ENCODE measurements around the gene OR2H1.

OR2H1 gene

DNA sequence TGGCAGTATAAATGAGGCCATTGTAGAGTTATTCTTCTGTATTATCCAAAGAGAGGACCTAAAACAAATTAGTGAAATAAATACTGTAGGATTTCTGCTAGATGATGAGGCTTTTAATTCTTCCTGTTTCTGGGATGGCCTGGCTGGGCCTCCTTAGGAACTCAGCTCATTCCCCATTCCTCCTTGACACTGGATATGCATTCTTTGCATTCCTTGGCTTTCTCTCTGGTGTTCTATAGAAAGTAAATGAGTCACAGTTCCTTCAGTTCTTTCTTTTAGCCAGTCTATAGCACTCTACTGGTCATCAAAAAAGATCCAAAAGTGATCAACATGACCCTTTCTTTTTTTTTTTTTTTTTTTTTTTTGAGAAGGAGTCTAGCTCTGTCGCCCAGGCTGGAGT, 9.3 kb upstream of the OR2H1 start:
- peaks cover 4% of the 10 kb centered on the region; the same call in 1 of the 2 replicates for H3K9me3 ChIP-seq (ENCODE audit: control insufficient read depth, insufficient read depth, low read length)
- H3K27ac ChIP-seq (ENCODE audit: low read depth, low read length): peak overlapping the region; percentile 56
- H3K4me1 ChIP-seq (ENCODE audit: control insufficient read depth, insufficient read depth, low read length): peaks cover 10% of the 10 kb centered on the region
- H3K9ac ChIP-seq (ENCODE audit: low read depth, low read length): no peak overlapping the region
- no peaks in the 10 kb centered on the region for H3K36me3 ChIP-seq (ENCODE audit: control insufficient read depth, insufficient read depth, low read length)
- no peaks in the 10 kb centered on the region for H3K27me3 ChIP-seq (ENCODE audit: control insufficient read depth, insufficient read depth, low read length)
- no peak overlapping the region for H3K4me3 ChIP-seq (ENCODE audit: low read depth, low read length)

DNA sequence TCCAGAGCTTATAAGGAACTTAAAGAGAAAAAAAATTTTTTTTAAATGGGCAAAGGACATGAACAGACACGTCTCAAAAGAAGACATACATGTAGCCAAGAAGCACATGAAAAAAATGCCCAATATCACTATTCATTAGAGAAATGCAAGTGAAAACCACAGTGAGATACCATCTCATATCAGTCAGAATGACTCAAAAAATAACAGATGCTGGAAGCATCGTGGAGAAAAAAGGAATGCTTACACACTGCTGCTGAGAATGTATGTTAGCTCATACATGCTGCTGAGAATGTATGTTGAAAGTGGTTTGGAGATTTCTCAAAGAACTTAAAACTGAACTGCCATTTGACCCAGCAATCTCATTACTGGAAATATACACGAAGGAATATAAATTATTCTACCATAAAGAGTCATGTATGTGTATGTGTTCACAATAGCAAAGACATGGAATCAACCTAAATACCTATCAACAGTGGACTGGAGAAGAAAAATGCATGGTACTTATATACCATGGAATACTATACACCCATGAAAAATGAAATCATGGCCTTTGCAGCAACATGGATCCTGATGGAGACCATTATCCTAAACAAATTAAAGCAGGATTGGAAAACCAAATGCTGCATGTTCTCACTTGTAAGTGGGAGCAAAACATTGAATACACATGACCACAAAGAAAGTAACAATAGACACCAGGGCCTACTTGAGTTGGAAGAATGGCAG, 5.3 kb upstream of the OR2H1 start:
- H3K9ac ChIP-seq (ENCODE audit: low read depth, low read length): no peak overlapping the region
- peaks cover 10% of the 10 kb centered on the region for H3K4me1 ChIP-seq (ENCODE audit: control insufficient read depth, insufficient read depth, low read length)
- H3K27ac ChIP-seq (ENCODE audit: low read depth, low read length): no peak overlapping the region

DNA sequence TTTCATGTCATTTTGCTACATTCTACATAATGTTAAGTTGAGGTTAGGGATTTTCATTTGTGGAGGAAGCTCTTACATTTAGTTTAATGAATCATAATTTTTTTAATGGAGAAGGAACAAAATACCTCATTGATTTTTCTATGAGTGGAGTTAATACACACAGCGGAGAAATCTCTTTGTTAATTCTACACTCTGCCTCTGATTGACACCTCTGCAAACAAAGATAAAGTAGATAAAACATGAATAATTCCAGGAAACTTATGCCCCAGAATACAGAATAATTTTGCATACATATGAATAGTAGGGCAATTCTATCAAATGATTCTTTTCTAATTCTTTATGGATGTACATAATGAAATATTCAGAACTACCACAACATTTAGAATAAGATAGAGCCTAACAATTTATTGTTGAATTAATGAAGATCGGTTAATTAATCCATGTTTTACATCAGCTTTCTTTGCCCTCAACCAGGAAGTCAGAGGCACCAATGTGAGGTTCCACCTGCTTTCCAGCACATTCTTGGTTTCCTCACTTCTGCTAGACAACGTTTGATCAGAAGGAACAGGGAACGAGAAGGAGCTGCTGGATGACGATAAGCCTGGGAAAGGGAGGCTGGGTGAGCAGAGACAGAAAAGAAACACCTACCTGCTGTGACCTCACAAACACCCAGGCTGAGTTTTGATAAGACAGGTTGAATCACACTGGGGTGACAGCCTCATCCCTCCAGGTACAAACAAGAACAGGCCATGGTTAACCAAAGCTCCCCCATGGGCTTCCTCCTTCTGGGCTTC, 4.3 kb downstream of the OR2H1 start:
- H3K9me3 ChIP-seq (ENCODE audit: control insufficient read depth, insufficient read depth, low read length): no peaks in the 10 kb centered on the region
- H3K4me3 ChIP-seq (ENCODE audit: low read depth, low read length): no peak overlapping the region
- H3K27ac ChIP-seq (ENCODE audit: low read depth, low read length): no peak overlapping the region
- H3K9ac ChIP-seq (ENCODE audit: low read depth, low read length): no peak overlapping the region
- no peaks in the 10 kb centered on the region for H3K4me1 ChIP-seq (ENCODE audit: control insufficient read depth, insufficient read depth, low read length)
- no peaks in the 10 kb centered on the region for H3K36me3 ChIP-seq (ENCODE audit: control insufficient read depth, insufficient read depth, low read length)
- H3K27me3 ChIP-seq (ENCODE audit: control insufficient read depth, insufficient read depth, low read length): no peaks in the 10 kb centered on the region

More for the DNA sequence above, 5.3 kb upstream of the OR2H1 start:
- Histone ChIP-seq H3K36me3 (ENCODE audit: control insufficient read depth, insufficient read depth, low read length) (no peaks in the 10 kb centered on the region), H3K9me3 (ENCODE audit: control insufficient read depth, insufficient read depth, low read length) (no peaks in the 10 kb centered on the region), H3K4me3 (ENCODE audit: low read depth, low read length) (no peak overlapping the region), H3K27me3 (ENCODE audit: control insufficient read depth, insufficient read depth, low read length) (no peaks in the 10 kb centered on the region)

DNA sequence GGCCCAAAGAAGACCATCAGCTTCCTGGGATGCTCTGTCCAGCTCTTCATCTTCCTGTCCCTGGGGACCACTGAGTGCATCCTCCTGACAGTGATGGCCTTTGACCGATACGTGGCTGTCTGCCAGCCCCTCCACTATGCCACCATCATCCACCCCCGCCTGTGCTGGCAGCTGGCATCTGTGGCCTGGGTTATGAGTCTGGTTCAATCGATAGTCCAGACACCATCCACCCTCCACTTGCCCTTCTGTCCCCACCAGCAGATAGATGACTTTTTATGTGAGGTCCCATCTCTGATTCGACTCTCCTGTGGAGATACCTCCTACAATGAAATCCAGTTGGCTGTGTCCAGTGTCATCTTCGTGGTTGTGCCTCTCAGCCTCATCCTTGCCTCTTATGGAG, 5.1 kb downstream of the OR2H1 start:
- no peaks in the 10 kb centered on the region for H3K4me1 ChIP-seq (ENCODE audit: control insufficient read depth, insufficient read depth, low read length)
- no peaks in the 10 kb centered on the region for H3K36me3 ChIP-seq (ENCODE audit: control insufficient read depth, insufficient read depth, low read length)
- no peak overlapping the region for H3K4me3 ChIP-seq (ENCODE audit: low read depth, low read length)
- no peaks in the 10 kb centered on the region for H3K9me3 ChIP-seq (ENCODE audit: control insufficient read depth, insufficient read depth, low read length)
- H3K9ac ChIP-seq (ENCODE audit: low read depth, low read length): no peak overlapping the region
- H3K27ac ChIP-seq (ENCODE audit: low read depth, low read length): no peak overlapping the region
- H3K27me3 ChIP-seq (ENCODE audit: control insufficient read depth, insufficient read depth, low read length): no peaks in the 10 kb centered on the region

- Histone ChIP-seq H3K9ac (ENCODE audit: low read depth, low read length) (no peak overlapping the region), H3K9me3 (ENCODE audit: control insufficient read depth, insufficient read depth, low read length) (no peaks in the 10 kb centered on the region), H3K4me3 (ENCODE audit: low read depth, low read length) (no peak overlapping the region), H3K36me3 (ENCODE audit: control insufficient read depth, insufficient read depth, low read length) (no peaks in the 10 kb centered on the region), H3K27ac (ENCODE audit: low read depth, low read length) (no peak overlapping the region), H3K27me3 (ENCODE audit: control insufficient read depth, insufficient read depth, low read length) (no peaks in the 10 kb centered on the region), H3K4me1 (ENCODE audit: control insufficient read depth, insufficient read depth, low read length) (no peaks in the 10 kb centered on the region)
These were observed 8.3 kb downstream of the OR2H1 start for GRCh38 chr6:29465279-29465678.

- Histone ChIP-seq H3K4me1 (ENCODE audit: control insufficient read depth, insufficient read depth, low read length) (no peaks in the 10 kb centered on the region), H3K9me3 (ENCODE audit: control insufficient read depth, insufficient read depth, low read length) (no peaks in the 10 kb centered on the region), H3K27ac (ENCODE audit: low read depth, low read length) (no peak overlapping the region), H3K4me3 (ENCODE audit: low read depth, low read length) (no peak overlapping the region), H3K9ac (ENCODE audit: low read depth, low read length) (no peak overlapping the region), H3K36me3 (ENCODE audit: control insufficient read depth, insufficient read depth, low read length) (no peaks in the 10 kb centered on the region), H3K27me3 (ENCODE audit: control insufficient read depth, insufficient read depth, low read length) (no peaks in the 10 kb centered on the region)
These were observed 8.8 kb downstream of the OR2H1 start for GRCh38 chr6:29465801-29466200.

DNA sequence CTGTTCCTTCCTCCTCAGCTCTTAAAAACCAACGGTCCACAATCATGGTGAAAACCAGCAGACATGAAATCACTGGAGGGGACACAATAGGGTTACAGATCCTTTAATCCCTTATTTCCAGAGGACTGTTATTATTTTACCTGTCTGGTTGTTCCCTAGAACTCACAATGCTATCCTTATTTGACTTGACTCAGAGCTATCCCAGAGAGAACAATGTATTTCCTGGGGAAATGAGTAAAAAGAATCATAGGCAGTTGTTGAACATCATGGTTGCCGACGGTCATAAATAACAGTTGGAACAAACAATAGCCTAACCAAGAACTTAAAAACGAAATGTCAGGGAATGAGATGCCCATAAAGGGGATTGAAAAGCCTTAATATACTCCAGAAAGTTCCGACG, 9.3 kb downstream of the OR2H1 start:
- Histone ChIP-seq H3K4me1 (ENCODE audit: control insufficient read depth, insufficient read depth, low read length) (no peaks in the 10 kb centered on the region), H3K9me3 (ENCODE audit: control insufficient read depth, insufficient read depth, low read length) (no peaks in the 10 kb centered on the region), H3K36me3 (ENCODE audit: control insufficient read depth, insufficient read depth, low read length) (no peaks in the 10 kb centered on the region), H3K27me3 (ENCODE audit: control insufficient read depth, insufficient read depth, low read length) (no peaks in the 10 kb centered on the region), H3K9ac (ENCODE audit: low read depth, low read length) (no peak overlapping the region), H3K4me3 (ENCODE audit: low read depth, low read length) (no peak overlapping the region), H3K27ac (ENCODE audit: low read depth, low read length) (no peak overlapping the region)

DNA sequence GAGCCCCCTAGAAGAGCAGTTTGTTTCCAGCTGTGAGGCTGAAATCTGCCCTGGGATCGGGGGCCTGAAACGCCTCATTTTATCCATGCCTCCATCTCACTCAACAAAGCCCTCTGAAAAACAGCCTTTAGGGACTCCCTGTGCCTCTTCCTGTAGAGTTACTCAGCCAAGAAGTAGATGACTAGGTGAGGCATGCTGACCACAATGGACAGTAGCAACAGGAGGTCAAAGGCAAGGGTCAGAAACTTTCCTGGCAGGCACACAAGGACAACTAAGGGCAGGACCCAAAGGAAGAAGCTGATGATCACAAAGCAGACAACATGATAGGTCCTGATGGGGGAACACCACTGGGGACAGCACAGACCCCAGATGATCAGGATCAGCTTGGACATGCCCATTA, 18.0 kb downstream of the OR2H1 start:
- no peak overlapping the region for H3K4me3 ChIP-seq (ENCODE audit: low read depth, low read length)
- no peaks in the 10 kb centered on the region for H3K36me3 ChIP-seq (ENCODE audit: control insufficient read depth, insufficient read depth, low read length)
- no peak overlapping the region for H3K27ac ChIP-seq (ENCODE audit: low read depth, low read length)
- H3K9me3 ChIP-seq (ENCODE audit: control insufficient read depth, insufficient read depth, low read length): no peaks in the 10 kb centered on the region
- H3K4me1 ChIP-seq (ENCODE audit: control insufficient read depth, insufficient read depth, low read length): no peaks in the 10 kb centered on the region
- no peak overlapping the region for H3K9ac ChIP-seq (ENCODE audit: low read depth, low read length)
- H3K27me3 ChIP-seq (ENCODE audit: control insufficient read depth, insufficient read depth, low read length): no peaks in the 10 kb centered on the region

DNA sequence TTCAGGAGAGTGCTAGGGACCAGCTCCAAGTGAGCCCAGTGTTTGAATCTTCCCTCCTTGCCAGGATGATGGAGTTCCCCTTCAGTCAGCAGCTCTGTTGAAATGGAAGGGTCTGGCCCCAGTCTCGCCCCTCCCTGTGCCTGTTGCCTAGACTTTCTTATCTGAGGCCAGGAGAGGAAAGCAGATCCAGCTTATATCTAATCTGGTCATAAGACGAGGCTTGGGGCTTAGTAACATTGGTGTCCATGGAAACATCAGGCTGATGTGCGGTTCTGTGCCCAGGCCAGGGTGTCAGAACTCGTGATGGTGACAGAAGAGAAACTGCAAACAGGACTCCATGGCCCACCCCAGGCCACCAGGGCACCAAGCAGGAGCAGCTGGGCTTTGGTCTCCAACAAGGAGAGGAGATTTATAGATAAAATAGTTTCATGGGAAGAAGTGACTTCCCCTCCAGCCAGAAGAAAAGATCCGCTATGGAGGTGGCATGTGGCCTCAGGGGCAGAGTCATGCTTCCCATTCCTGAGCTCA, 21.0 kb downstream of the OR2H1 start:
- no peaks in the 10 kb centered on the region for H3K27me3 ChIP-seq (ENCODE audit: control insufficient read depth, insufficient read depth, low read length)
- H3K4me3 ChIP-seq (ENCODE audit: low read depth, low read length): no peak overlapping the region
- no peaks in the 10 kb centered on the region for H3K36me3 ChIP-seq (ENCODE audit: control insufficient read depth, insufficient read depth, low read length)
- no peak overlapping the region for H3K9ac ChIP-seq (ENCODE audit: low read depth, low read length)
- H3K4me1 ChIP-seq (ENCODE audit: control insufficient read depth, insufficient read depth, low read length): no peaks in the 10 kb centered on the region
- H3K27ac ChIP-seq (ENCODE audit: low read depth, low read length): no peak overlapping the region
- no peaks in the 10 kb centered on the region for H3K9me3 ChIP-seq (ENCODE audit: control insufficient read depth, insufficient read depth, low read length)

DNA sequence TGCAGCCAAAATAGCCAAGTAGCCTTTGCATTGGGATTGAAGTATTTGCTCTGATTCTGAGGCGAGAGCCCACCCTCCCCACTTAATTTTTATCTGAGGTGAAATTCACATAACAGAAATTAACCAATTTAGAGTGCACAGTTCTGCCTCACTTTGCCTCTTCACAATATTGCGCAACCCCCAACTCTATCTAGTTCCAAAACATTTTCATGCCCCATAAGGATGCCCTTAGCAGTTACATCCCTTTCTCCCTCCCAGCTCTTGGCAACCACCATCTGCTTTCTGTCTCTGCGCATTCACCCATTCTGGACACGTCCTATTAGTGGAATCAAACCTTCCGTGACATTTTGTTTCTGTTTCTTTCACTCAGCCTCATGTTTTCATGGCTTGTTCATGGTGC, 21.8 kb downstream of the OR2H1 start:
- Histone ChIP-seq H3K4me3 (ENCODE audit: low read depth, low read length) (no peak overlapping the region), H3K27ac (ENCODE audit: low read depth, low read length) (no peak overlapping the region), H3K27me3 (ENCODE audit: control insufficient read depth, insufficient read depth, low read length) (no peaks in the 10 kb centered on the region), H3K4me1 (ENCODE audit: control insufficient read depth, insufficient read depth, low read length) (no peaks in the 10 kb centered on the region), H3K9me3 (ENCODE audit: control insufficient read depth, insufficient read depth, low read length) (no peaks in the 10 kb centered on the region), H3K36me3 (ENCODE audit: control insufficient read depth, insufficient read depth, low read length) (no peaks in the 10 kb centered on the region), H3K9ac (ENCODE audit: low read depth, low read length) (no peak overlapping the region)

GRCh38 chr6:29479560-29479959, 22.6 kb downstream of the OR2H1 start:
- no peaks in the 10 kb centered on the region for H3K9me3 ChIP-seq (ENCODE audit: control insufficient read depth, insufficient read depth, low read length)
- H3K4me3 ChIP-seq (ENCODE audit: low read depth, low read length): no peak overlapping the region
- H3K9ac ChIP-seq (ENCODE audit: low read depth, low read length): no peak overlapping the region
- H3K36me3 ChIP-seq (ENCODE audit: control insufficient read depth, insufficient read depth, low read length): no peaks in the 10 kb centered on the region
- no peaks in the 10 kb centered on the region for H3K4me1 ChIP-seq (ENCODE audit: control insufficient read depth, insufficient read depth, low read length)
- no peak overlapping the region for H3K27ac ChIP-seq (ENCODE audit: low read depth, low read length)
- no peaks in the 10 kb centered on the region for H3K27me3 ChIP-seq (ENCODE audit: control insufficient read depth, insufficient read depth, low read length)
